HEK293T (cell line): ENCODE measurements around the gene AMN1.
"Not testable (repeated sequence)": the region's sequence is repeated elsewhere in the genome, so short reads cannot be mapped to it uniquely, and the experiment has no call there.

Experiments used
- ARNT ChIP-seq: fragments of 450-650 bp; IDR thresholded peaks from 2 replicates; pipeline ENCODE4 v1.6.1; 2017; ENCODE audit warnings: mild to moderate bottlenecking
- BHLHE40 ChIP-seq: fragments of 450-650 bp; IDR thresholded peaks from 2 replicates; pipeline ENCODE4 v1.6.1; 2016; ENCODE audit warnings: mild to moderate bottlenecking, moderate library complexity, borderline replicate concordance
- ELF4 ChIP-seq: fragments of 450-650 bp; IDR thresholded peaks from 2 replicates; pipeline ENCODE4 v1.6.1; 2017; ENCODE audit warnings: antibody characterized with exemption
- FOXA1 ChIP-seq: fragments of 450-650 bp; IDR thresholded peaks from 2 replicates; pipeline ENCODE4 v1.6.1; 2016; ENCODE audit warnings: mild to moderate bottlenecking
- FOXK2 ChIP-seq: fragments of 450-650 bp; IDR thresholded peaks from 2 replicates; pipeline ENCODE4 v1.6.1; 2016; ENCODE audit warnings: mild to moderate bottlenecking
- FOXM1 ChIP-seq: fragments of 450-650 bp; IDR thresholded peaks from 2 replicates; pipeline ENCODE4 v1.6.1; 2017; ENCODE audit warnings: mild to moderate bottlenecking, borderline replicate concordance
- HDGF ChIP-seq: fragments of 450-650 bp; IDR thresholded peaks from 2 replicates; pipeline ENCODE4 v1.6.1; 2017; ENCODE audit warnings: antibody characterized with exemption, borderline replicate concordance
- L3MBTL2 ChIP-seq: fragments of 450-650 bp; conservative IDR thresholded peaks from 2 replicates; pipeline ENCODE4 v1.6.1; 2016; ENCODE audit warnings: mild to moderate bottlenecking
- LEF1 ChIP-seq: fragments of 450-650 bp; IDR thresholded peaks from 2 replicates; pipeline ENCODE4 v1.6.1; 2017; ENCODE audit warnings: mild to moderate bottlenecking, borderline replicate concordance
- PKNOX1 ChIP-seq: fragments of 450-650 bp; IDR thresholded peaks from 2 replicates; pipeline ENCODE4 v1.6.1; 2016
- SP1 ChIP-seq: fragments of 450-650 bp; IDR thresholded peaks from 2 replicates; pipeline ENCODE4 v1.6.1; 2017
- SUZ12 ChIP-seq: fragments of 450-650 bp; IDR thresholded peaks from 2 replicates; pipeline ENCODE4 v1.6.1; 2016; ENCODE audit warnings: mild to moderate bottlenecking
- TARDBP ChIP-seq: fragments of 450-650 bp; IDR thresholded peaks from 2 replicates; pipeline ENCODE4 v1.6.1; 2016
- ZNF384 ChIP-seq: fragments of 450-650 bp; IDR thresholded peaks from 2 replicates; pipeline ENCODE4 v1.6.1; 2016

DNA sequence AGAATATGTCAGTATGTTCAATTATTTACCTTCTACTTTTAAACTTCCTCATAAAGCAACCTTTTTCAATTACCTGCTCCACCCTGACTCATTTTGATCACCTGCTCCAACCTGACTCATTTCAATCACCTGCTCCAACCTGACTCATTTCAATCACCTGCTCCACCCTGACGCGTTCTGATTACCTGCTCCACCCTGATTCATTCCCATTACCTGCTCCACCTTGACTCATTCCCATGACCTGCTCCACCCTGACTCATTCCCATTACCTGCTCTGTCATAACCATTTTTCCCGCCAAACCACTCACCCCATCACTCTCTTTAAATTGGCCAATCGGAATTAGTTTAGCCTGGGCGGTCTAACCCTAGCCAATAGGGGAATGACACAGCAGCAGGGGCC lies 29.5 kb upstream of the AMN1 start:
- TF ChIP-seq SP1, ZNF384, ELF4, BHLHE40, FOXM1, SUZ12, HDGF, L3MBTL2, FOXK2, TARDBP, FOXA1, ARNT, LEF1, PKNOX1: not testable (repeated sequence)
